ENCODE data around the gene GSG1L.

GSG1L gene

DNA sequence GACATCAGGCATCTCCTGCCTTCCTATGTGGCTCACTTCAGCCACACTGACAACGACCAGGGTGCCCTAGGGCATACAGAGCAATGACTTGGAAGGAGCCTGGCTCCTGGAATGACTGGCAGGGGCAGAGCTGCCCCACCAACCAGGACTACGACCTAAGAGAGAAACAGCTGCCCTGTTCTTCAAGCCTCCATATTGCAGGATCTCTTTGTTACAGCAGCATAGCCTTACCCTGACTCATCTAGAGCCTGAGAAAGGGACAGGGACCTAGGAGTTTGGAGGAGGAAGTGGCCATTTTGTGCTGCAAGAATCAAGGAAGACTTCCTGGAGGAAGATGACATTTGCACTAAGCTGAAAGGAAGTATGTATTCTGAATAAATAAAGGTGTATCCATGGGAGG is 49.6 kb downstream of the GSG1L start:
- no peak for DNase-seq

- no peak for DNase-seq
Observed at GRCh38 chr16:28013392-28013791, 50.1 kb downstream of the GSG1L start.

- peak in 1 of 2 experiments; percentile 37 for DNase-seq
Observed at GRCh38 chr16:28011971-28012445, 51.5 kb downstream of the GSG1L start.

DNA sequence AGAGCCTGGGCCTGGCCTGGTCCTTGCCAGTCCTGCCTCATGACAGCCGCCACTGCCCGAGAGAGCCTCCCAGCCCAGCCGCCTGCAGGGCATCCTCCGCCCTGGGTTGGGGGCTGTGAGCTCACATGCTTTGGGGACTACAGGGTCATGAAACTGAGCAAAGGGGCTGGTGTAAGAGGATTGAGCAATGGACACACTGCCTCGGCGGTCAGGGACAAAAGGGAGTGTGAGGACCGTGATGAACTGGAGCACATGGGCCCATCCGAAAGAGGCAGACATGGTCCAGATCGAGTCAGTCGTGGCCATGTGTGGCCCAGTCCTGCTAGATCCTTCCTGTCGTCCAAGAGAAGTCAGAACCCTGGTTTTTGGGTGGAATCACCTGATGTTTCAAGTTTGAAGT is 52.3 kb downstream of the GSG1L start:
- no peak for DNase-seq

DNA sequence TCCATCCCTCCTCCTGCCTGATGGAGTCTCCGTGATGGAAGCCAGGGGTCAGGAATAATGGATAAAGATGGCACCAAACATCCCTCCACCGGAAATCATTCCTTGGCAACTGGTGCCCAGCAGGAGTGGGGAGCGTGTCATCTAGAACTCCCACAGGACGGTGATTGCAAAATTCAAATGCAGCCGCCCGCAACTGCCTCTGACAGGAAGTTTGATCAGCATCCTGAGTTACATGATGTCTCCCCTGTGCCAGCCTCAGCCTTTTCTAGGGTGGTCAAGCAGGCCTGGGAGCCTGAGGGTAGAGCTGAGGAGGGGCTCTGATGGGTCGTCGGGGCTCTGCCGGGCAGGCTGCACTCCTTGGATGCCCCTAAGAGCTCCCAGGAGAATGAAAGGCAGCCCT is 52.8 kb downstream of the GSG1L start:
- DNase-seq, result no peak

DNA sequence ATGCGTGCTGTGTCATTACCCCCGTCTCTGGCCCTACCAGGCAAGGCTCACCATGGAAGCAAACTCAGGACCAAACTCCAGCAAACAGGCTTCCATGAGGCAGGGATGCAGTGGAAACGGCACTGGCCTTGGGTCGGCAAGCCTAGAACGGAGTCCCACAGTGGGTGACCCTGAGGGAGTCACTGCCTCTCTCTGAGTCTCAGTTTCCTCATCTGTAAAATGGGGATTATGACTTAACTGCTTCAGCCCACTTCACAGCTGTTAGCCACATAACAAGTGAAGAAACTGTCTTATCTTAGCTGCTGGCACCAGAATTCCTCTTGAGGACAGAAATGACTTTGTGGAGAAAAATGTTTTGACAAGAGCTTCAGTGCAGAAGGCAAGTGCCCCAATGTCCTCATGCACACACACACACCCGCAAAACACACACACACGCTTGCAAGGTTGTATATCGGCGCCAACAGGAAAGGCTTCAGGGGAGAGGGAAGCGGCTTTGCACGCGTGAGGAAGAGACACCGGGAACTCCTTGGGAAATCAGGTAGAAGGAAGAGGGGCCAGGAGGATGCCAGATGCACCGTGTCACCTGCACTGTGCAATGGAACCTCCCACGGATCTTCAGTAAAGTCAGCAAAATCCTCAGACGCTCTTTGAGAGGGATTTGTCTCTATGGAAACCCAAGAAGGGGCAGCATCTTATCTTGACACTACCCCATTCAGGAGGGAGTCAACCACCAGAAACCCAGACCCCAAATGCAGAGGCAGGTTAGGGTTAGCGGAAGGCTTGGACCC is 53.7 kb downstream of the GSG1L start:
- peak; percentile 65 to 83 for DNase-seq

GRCh38 chr16:28003923-28004322 is 59.6 kb downstream of the GSG1L start:
- DNase-seq, result peak in 1 of 2 experiments; percentile 24

- DNase-seq, result peak in 1 of 2 experiments; percentile 9
Observed at GRCh38 chr16:28003021-28003865, 60.3 kb downstream of the GSG1L start.

DNA sequence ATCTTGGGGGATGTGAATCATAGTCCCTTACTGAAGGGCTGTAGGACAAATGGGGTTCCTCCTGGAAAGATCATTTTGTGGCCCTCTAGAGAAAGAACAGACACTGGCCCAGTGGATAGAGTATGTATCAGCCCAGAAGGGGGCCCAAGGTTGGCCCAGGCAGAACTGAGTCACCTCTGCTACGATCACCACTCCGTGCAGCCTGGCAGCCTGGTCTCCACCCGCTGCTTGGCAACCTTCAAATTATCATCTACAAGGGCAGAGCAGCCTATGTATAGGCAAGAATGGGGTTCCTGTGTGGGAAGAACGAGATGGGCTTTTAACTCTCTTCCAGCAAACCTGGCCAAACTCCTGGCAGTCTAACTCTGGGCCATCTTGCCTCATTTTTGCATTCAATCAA is 61.9 kb downstream of the GSG1L start:
- no peak for DNase-seq

DNA sequence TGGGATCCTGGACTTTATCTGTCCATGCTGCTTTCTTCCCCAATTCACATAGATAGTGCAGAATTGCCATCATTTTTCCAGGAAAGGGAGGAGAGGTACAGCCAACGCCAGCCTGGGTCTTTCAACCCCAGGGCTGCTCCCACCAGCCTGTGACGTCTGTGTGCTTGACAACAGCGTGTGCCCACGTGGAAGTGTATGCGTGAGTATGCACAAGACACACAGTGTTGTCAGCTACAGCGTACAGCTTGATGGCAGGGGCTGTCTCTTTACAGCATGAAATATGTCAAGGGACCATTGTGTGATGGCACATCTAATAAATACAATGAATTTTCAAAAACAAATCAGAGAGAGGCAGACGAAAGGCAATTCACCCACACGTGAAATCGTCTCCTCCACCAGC is 62.3 kb downstream of the GSG1L start:
- DNase-seq, result no peak

DNA sequence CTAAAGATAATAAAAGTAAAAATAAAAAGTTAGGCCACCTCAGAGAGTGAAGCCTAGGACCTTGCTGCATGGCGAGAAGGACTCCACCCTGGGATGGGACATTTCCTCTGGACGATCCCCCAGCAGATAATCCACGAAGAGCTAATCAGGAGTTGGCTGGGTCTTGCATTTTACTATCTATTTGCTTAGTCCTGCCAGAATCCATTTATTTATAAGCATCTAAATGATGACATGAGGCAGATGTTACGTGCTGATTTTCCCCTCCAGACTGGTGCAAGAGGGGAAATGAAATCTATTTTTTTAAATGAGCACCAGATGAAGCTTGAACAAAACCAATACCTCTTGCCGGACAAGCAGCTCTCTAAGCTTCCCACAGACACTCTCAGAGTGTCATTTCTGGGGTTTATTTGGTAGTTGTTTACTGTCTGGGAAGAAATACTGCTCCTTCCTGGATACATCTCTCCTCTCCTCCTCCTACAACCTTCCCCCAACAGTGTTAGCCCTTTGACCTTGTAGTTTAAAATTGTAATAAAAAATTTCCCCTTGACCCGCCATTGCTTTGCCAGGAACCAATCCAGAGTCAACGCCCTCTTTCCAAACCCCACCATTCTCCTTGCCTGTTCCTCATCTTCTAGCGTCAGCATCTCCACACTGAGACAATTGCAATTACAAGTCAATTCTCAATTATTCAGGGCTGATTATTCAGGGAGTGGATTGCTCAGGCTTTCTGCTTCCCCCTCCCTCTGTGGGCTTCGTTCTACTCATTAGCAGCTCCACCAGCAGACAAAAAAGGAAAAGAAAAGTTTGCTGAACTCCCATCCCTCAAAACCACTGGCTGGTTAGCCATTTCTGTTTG is 63.0 kb downstream of the GSG1L start:
- no peak for DNase-seq

GRCh38 chr16:27999687-28000086 is 63.8 kb downstream of the GSG1L start:
- DNase-seq, result no peak

DNA sequence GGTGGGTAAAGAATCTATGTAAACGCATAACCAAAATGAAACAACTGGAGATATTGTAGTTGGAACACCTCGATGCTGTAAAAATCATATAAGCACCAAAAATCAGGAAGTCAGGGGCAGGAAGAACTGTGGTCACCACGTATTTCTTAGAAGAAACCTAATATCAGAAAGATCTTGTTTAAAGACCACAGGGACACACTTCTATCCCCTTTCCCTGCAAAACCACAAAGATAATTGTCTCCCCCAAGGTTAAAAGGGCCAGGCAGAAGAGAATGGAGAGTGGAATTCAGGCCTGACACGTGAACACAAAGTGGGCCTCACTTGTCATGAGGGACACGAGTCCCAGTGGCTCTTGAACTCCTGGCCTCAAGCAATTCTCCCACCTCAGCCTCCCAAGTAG is 68.1 kb downstream of the GSG1L start:
- no peak for DNase-seq

GRCh38 chr16:27994686-27995085 is 68.8 kb downstream of the GSG1L start:
- no peak for DNase-seq

GRCh38 chr16:27993587-27993986 is 69.9 kb downstream of the GSG1L start:
- no peak for DNase-seq

DNA sequence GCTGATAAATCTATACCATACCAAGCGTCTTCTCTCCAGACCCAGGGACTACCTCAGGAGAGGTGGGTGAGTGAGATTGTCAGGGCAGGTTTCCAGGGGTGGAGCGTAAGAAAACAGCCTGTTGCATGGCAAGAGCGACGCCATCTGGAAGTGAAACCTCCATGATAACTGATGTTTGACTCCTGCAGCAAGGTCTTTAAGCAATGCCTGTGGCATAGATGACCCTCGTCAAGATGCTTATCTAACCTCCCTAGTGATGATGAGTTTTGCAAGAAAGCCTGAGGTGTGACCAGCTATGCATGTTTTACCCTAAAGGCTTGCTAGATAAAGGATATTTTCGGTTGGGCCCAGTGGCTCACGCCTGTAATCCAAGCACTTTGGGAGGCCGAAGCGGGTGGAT is 71.6 kb downstream of the GSG1L start:
- DNase-seq, result no peak

- no peak for DNase-seq
Observed at GRCh38 chr16:27985981-27986380, 77.5 kb downstream of the GSG1L start.

DNA sequence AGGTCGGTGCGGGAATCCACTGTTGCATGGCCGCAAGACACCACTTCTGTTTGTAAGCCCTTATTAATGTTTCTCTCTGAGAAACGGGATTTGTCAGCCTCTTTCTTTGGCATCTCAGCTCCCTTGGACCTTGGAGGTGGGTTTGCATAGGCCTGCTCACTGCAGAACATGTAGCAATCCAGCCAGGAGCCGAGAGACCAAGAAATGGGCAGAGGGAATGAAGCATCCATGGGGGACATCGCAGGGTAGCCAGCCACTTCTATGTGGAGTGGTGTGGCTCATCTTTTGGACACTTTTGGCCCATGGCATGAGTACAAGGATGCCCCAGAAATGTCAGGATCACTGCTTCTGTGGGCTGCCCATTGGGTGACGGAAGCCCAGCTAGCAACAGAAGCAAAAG is 79.4 kb downstream of the GSG1L start:
- no peak for DNase-seq

DNA sequence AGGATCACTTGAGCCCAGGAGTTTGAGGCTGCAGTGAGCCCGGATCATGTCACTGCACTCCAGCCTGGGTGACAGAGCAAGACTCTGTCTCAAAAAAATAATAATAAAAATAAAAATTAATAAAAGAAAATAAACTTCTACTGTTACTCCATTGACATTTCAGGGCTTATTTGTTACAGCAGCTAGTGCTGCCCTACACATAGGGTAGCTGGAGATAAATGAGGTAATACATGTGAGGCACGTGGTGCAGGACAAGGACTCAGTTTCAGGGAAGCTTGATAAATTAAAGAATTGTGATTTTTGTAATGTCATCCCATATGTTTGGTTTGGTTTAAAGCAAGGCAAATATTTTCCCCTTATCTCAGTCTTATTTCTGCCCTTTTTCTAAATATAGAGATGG is 80.3 kb downstream of the GSG1L start:
- no peak for DNase-seq

DNA sequence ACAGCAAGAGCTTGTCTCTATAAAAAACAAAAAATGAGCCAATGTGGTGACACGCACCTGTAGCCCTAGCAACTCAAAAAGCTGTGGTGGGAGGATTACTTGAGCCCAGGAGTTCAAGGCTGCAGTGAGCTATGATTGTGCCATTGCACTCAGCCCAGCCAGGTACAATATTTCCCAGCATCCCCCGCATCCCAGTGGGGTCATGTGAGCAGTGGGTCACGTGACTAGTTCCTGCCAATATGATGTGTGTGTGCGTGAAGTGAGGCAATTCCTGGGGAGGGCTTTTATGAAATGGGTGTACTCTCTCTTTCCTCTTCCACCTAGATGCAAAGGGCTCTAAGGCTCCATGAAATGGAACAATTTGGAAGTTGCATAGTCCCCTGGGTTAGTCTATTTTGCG is 81.3 kb downstream of the GSG1L start:
- DNase-seq, result peak; percentile 32 to 60

DNA sequence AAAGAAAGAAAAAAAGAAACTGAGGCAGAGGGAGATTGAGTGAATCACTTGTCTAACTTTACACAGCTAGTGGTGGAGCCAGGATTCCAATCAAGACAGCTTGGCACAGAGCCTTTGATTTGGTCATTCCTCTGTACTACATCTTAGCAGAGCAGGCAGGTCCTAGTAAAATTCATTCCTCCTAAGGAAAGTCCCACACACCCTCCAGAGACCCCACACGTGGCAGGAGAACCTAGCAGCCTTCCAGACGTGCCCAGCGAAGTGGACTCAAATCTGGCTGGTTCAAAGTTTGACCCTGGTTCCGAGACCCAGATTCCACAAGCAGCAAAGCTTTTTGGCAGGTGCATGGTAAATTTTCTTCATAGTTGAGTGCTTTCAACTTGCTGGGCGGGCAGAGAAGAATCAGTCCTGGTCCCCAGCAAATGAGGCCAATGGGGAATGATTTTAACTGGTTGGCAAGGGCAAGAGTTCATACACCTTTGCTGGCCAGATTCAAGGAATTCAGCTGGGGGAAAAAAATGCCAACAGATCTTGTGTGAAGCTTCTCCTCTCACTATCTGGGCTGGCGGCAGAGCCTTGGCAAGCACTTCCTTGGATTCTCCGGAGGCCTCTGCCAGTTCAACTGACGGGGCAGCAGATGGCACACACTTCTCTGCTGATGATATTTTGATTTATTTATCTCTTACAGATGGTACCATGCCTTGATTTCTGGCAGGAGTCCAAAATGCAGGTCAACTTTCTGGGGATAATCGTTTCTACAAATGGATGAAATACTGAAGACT is 82.4 kb downstream of the GSG1L start:
- peak; percentile 98 to 99 for DNase-seq

DNA sequence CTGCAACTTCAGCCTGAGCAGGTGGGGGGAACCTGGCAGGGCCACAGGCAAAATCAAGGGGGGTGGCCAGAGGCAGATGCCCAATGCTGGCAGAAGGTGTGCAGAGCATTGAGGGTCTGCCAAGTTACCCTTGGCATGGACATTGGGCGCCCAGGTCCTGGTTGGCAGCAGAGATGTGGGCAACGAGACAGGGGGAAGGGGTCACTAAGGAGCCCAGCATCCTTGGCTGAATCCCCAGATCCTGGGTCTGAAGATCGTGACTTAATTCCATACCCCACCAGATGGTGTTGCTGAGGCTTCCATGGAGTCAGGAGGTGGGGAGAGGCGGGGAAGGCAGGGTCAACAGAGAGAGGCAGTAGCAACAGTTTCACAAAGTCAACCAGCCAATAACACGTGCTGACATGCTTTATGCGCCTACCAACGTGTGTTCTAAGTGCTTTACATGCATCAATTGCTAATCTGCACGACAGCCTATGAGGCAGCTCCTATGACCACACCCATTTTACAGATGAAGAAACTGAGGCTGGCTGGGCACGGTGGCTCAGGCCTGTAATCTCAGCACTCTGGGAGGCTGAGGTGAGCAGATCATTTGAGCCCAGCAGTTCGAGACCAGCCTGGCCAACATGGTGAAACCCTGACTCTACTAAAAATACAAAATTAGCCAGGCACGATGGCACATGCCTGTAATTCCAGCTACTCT is 83.3 kb downstream of the GSG1L start:
- DNase-seq, result peak; percentile 64 to 87
